Trophoblast cell (in vitro differentiated cells and primary cell): Measurements from ENCODE around the gene PCYT1B.

Experiments used
- DNase-seq, 2 donors: peaks; one replicate each; pipeline ENCODE4 v3.0.0-alpha.2; 2016
- H2AFZ ChIP-seq: 2 replicates; pipeline ENCODE4 v1.6.1; 2013; ENCODE audit warnings: low read length, moderate library complexity, mild to moderate bottlenecking; ENCODE audit not compliant: insufficient read depth, poor library complexity
- H2AK5ac ChIP-seq: 2 replicates; pipeline ENCODE4 v1.6.1; 2013; ENCODE audit warnings: mild to moderate bottlenecking, low read length
- H2BK120ac ChIP-seq: 2 replicates; pipeline ENCODE4 v1.6.1; 2013; ENCODE audit warnings: low read length, mild to moderate bottlenecking, moderate library complexity; ENCODE audit not compliant: insufficient read depth, poor library complexity
- H2BK12ac ChIP-seq: 2 replicates; pipeline ENCODE4 v1.6.1; 2013; ENCODE audit warnings: mild to moderate bottlenecking, low read length, moderate library complexity
- H2BK5ac ChIP-seq: 2 replicates; pipeline ENCODE4 v1.6.1; 2013; ENCODE audit warnings: low read length, low read depth, moderate library complexity, mild to moderate bottlenecking; ENCODE audit not compliant: poor library complexity
- H3K14ac ChIP-seq: 2 replicates; pipeline ENCODE4 v1.6.1; 2013; ENCODE audit warnings: mild to moderate bottlenecking, low read length
- H3K18ac ChIP-seq: 2 replicates; pipeline ENCODE4 v1.6.1; 2013; ENCODE audit warnings: mild to moderate bottlenecking, low read length
- H3K23ac ChIP-seq: 2 replicates; pipeline ENCODE4 v1.6.1; 2013; ENCODE audit warnings: low read length
- H3K27ac ChIP-seq: 2 replicates; pipeline ENCODE4 v1.5.1; 2013; ENCODE audit warnings: low read depth, mild to moderate bottlenecking, inconsistent platforms, low read length, moderate library complexity
- H3K27me3 ChIP-seq: 2 replicates; pipeline ENCODE4 v1.6.1; 2013; ENCODE audit warnings: inconsistent platforms, mild to moderate bottlenecking, low read length, moderate library complexity; ENCODE audit not compliant: insufficient read depth
- H3K36me3 ChIP-seq, 2 experiments: 1 replicate in 1 of 2; 2 replicates in 1 of 2; pipeline ENCODE4 v1.6.1; 2013; ENCODE audit warnings: low read length in 2 of 2, mild to moderate bottlenecking in 2 of 2, moderate library complexity in 1 of 2; ENCODE audit not compliant: insufficient read depth in 2 of 2, control insufficient read depth in 1 of 2
- H3K4ac ChIP-seq: 2 replicates; pipeline ENCODE4 v1.6.1; 2013; ENCODE audit warnings: low read depth, mild to moderate bottlenecking, low read length, moderate library complexity
- H3K4me1 ChIP-seq, 2 experiments: 1 replicate in 1 of 2; 2 replicates in 1 of 2; pipeline ENCODE4 v1.6.1; 2013; ENCODE audit warnings: low read length in 2 of 2, mild to moderate bottlenecking in 2 of 2, moderate library complexity in 1 of 2; ENCODE audit not compliant: insufficient read depth in 2 of 2, control insufficient read depth in 1 of 2
- H3K4me2 ChIP-seq: 2 replicates; pipeline ENCODE4 v1.6.1; 2013; ENCODE audit warnings: inconsistent platforms, mild to moderate bottlenecking, low read length, moderate library complexity
- H3K4me3 ChIP-seq: 2 replicates; pipeline ENCODE4 v1.5.1; 2013; ENCODE audit warnings: mild to moderate bottlenecking, low read depth, low read length, inconsistent platforms
- H3K79me1 ChIP-seq: one replicate; pipeline ENCODE4 v1.6.1; 2013; ENCODE audit warnings: low read length
- H3K79me2 ChIP-seq: 2 replicates; pipeline ENCODE4 v1.6.1; 2013; ENCODE audit warnings: low read length, mild to moderate bottlenecking; ENCODE audit not compliant: control insufficient read depth, insufficient read depth, poor library complexity
- H3K9ac ChIP-seq: 2 replicates; pipeline ENCODE4 v1.6.1; 2013; ENCODE audit warnings: mild to moderate bottlenecking, low read length
- H3K9me3 ChIP-seq: 2 replicates; pipeline ENCODE4 v1.6.1; 2013; ENCODE audit warnings: low read depth, mild to moderate bottlenecking, control low read depth, inconsistent platforms, low read length; ENCODE audit not compliant: insufficient read depth
- H4K12ac ChIP-seq: 2 replicates; pipeline ENCODE4 v1.6.1; 2013; ENCODE audit warnings: low read depth, mild to moderate bottlenecking, low read length, moderate library complexity
- H4K8ac ChIP-seq: 2 replicates; pipeline ENCODE4 v1.6.1; 2013; ENCODE audit warnings: low read depth, mild to moderate bottlenecking, low read length, moderate library complexity
- H4K91ac ChIP-seq: one replicate; pipeline ENCODE4 v1.6.1; 2013; ENCODE audit warnings: low read depth, mild to moderate bottlenecking, low read length, moderate library complexity
- WGBS: extraction: QIAGEN DNeasy Blood & Tissue Kit; methylation state at CpG from one replicate; pipeline ENCODE4 v1.1.7; 2013; ENCODE audit warnings: missing lambda C conversion rate; ENCODE audit not compliant: insufficient read length, insufficient coverage; ENCODE audit errors: extremely low coverage; 5-methylcytosine and 5-hydroxymethylcytosine counted together

The PCYT1B gene

DNA sequence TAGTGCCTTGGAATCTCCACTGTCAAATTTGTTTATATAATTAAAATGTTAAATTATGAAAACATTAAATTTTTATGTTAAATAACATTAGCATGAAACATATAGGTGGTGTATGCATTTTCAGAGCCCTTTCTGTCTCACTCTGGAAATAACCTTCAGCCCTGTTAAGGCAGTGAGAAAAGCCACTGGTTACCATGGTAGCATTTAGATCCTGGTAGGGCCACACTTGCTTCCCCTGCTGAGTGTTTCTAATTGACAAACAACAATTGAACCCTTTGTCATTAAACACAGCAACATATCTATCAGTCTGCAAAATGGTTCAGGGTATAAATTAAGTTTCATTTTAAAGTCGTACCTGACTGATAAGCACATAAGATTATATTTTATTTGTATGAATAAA lies 118.5 kb downstream of the PCYT1B start:
- Histone ChIP-seq H4K91ac (no peak overlapping the region), H3K4ac (no peak overlapping the region), H3K4me3 (no peak overlapping the region), H4K8ac (no peak overlapping the region), H3K27me3 (no peaks in the 10 kb centered on the region), H2BK120ac (no peak overlapping the region), H3K18ac (no peak overlapping the region), H3K79me2 (no peaks in the 10 kb centered on the region), H3K27ac (no peak overlapping the region), H3K79me1 (no peaks in the 10 kb centered on the region), H3K9me3 (no peaks in the 10 kb centered on the region), H3K23ac (no peak overlapping the region), H3K9ac (no peak overlapping the region), H4K12ac (no peak overlapping the region), H2AFZ (no peak overlapping the region), H3K4me1 (no peaks in the 10 kb centered on the region), H2BK12ac (no peak overlapping the region), H3K14ac (no peak overlapping the region), H2BK5ac (no peak overlapping the region), H3K4me2 (no peak overlapping the region), H3K36me3 (no peaks in the 10 kb centered on the region), H2AK5ac (no peak overlapping the region)
- no peak for DNase-seq
- WGBS: no CpG with 5 or more reads among the region's 1 CpG

DNA sequence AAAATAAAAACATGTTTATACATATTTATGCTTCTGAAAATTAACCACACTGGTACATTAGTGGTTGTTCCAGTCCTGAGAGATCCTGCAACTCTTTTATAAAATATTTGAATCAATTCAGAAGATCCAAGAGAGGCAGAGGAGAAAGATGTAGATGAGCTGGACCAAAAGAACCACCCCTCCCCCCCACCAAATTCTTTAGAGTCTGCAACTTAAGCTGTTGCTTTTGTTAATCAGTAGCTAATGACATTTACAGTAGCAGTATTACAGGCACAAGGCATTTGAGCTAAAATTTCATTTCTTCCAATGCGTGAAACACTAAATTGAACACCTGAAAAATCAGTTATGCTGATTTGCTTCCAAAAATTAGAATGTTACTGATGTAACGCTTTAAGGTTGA lies 120.5 kb downstream of the PCYT1B start:
- Histone ChIP-seq H3K4me3 (no peak overlapping the region), H4K8ac (no peak overlapping the region), H2BK120ac (no peak overlapping the region), H2BK12ac (no peak overlapping the region), H3K14ac (no peak overlapping the region), H2BK5ac (no peak overlapping the region), H3K79me2 (no peaks in the 10 kb centered on the region), H3K9ac (no peak overlapping the region), H2AK5ac (no peak overlapping the region), H4K91ac (no peak overlapping the region), H3K79me1 (no peaks in the 10 kb centered on the region), H4K12ac (no peak overlapping the region), H3K4ac (no peak overlapping the region), H3K27me3 (no peaks in the 10 kb centered on the region), H3K18ac (no peak overlapping the region), H3K23ac (no peak overlapping the region), H3K4me2 (no peak overlapping the region), H3K4me1 (no peaks in the 10 kb centered on the region), H3K27ac (no peak overlapping the region), H2AFZ (no peak overlapping the region), H3K36me3 (no peaks in the 10 kb centered on the region), H3K9me3 (no peaks in the 10 kb centered on the region)
- no peak for DNase-seq
- WGBS: no CpG with 5 or more reads among the region's 2 CpGs

DNA sequence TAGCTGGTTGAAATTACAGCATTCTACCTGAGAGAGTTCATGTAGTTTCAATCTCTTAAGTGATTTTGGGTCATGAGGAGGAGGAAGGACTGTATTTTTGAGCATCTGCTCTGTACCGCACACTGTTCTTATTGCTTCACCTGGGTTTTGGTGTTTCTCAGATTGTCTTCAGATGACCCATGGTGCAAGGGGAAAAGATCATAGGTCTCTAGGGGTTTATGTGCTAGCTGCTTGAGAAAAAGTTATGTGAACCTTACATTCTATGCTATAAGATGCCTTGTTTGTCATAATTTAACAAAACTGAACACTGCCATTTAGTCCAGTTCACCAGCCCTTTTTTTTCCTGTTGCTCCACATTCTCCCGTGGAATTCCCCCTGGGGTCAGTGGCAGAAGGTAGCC lies 121.7 kb downstream of the PCYT1B start:
- H3K27me3 ChIP-seq: no peaks in the 10 kb centered on the region
- H3K79me2 ChIP-seq: no peaks in the 10 kb centered on the region
- H3K4me3 ChIP-seq: no peak overlapping the region
- H2AFZ ChIP-seq: no peak overlapping the region
- H4K8ac ChIP-seq: no peak overlapping the region
- WGBS: no CpG with 5 or more reads among the region's 2 CpGs
- H3K79me1 ChIP-seq: no peaks in the 10 kb centered on the region
- no peak overlapping the region for H3K4me2 ChIP-seq
- no peak for DNase-seq
- no peaks in the 10 kb centered on the region for H3K4me1 ChIP-seq
- H2BK120ac ChIP-seq: no peak overlapping the region
- no peak overlapping the region for H2AK5ac ChIP-seq
- H4K91ac ChIP-seq: no peak overlapping the region
- no peak overlapping the region for H3K9ac ChIP-seq
- no peak overlapping the region for H3K27ac ChIP-seq
- no peak overlapping the region for H2BK5ac ChIP-seq
- H3K4ac ChIP-seq: no peak overlapping the region
- H3K9me3 ChIP-seq: no peaks in the 10 kb centered on the region
- no peak overlapping the region for H4K12ac ChIP-seq
- no peak overlapping the region for H2BK12ac ChIP-seq
- H3K18ac ChIP-seq: no peak overlapping the region
- H3K23ac ChIP-seq: no peak overlapping the region
- no peaks in the 10 kb centered on the region for H3K36me3 ChIP-seq
- no peak overlapping the region for H3K14ac ChIP-seq

DNA sequence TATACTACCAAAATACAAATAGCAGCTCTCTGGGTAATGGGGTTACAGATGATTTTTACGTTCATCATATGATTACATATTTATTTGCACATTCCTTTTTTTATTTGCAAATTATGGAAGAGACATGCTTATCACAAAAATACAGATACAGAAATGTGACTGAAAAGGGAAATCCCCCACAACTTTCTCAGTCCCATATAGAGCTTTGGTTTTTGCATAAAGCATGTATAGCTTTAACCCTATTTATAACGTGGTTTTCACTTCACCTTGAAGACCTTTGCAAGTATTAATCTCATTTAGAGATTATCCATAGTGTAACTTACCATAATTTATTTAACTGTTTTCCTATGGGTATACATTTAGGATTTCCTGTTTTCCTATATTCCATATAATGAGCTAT lies 126.7 kb downstream of the PCYT1B start:
- Histone ChIP-seq H2AK5ac (no peak overlapping the region), H3K9me3 (no peaks in the 10 kb centered on the region), H3K4ac (no peak overlapping the region), H2AFZ (no peak overlapping the region), H3K9ac (no peak overlapping the region), H3K14ac (no peak overlapping the region), H3K27ac (no peak overlapping the region), H4K8ac (no peak overlapping the region), H3K4me2 (no peak overlapping the region), H3K27me3 (no peaks in the 10 kb centered on the region), H3K79me2 (no peaks in the 10 kb centered on the region), H2BK120ac (no peak overlapping the region), H4K12ac (no peak overlapping the region), H3K23ac (no peak overlapping the region), H2BK5ac (no peak overlapping the region), H2BK12ac (no peak overlapping the region), H3K4me3 (no peak overlapping the region), H3K79me1 (no peaks in the 10 kb centered on the region), H4K91ac (no peak overlapping the region), H3K18ac (no peak overlapping the region), H3K4me1 (no peaks in the 10 kb centered on the region), H3K36me3 (no peaks in the 10 kb centered on the region)
- DNase-seq: no peak
- WGBS: no CpG with 5 or more reads among the region's 2 CpGs
